Colonic mucosa (tissue), 4 donors: ENCODE data around the gene MREG. TPM values are rescaled to one million over a fixed set of nuclear protein-coding genes. Genes with fewer than 3 reads are reported as not detected.
"Not testable (repeated sequence)": the region's sequence is repeated elsewhere in the genome, so short reads cannot be mapped to it uniquely, and the experiment has no call there.

Experiments used
- DNase-seq: peaks from one replicate; pipeline ENCODE4 v3.0.0-alpha.2; 2020
- H3K27ac ChIP-seq: fragments of 200-600 bp; one replicate; pipeline ENCODE4 v1.8.0; 2021
- H3K27me3 ChIP-seq: fragments of 200-600 bp; one replicate; pipeline ENCODE4 v1.8.0; 2021
- H3K36me3 ChIP-seq: fragments of 200-600 bp; one replicate; pipeline ENCODE4 v1.8.0; 2021
- H3K4me1 ChIP-seq: fragments of 200-600 bp; one replicate; pipeline ENCODE4 v1.8.0; 2021; ENCODE audit warnings: mild to moderate bottlenecking
- H3K4me3 ChIP-seq: fragments of 200-600 bp; one replicate; pipeline ENCODE4 v1.8.0; 2021
- H3K9ac ChIP-seq, 2 donors: one replicate each; pipeline ENCODE4 v1.7.0; 2013; ENCODE audit warnings: control low read depth in 2 of 2, low read depth in 2 of 2, low read length in 2 of 2
- H3K9me3 ChIP-seq: fragments of 200-600 bp; one replicate; pipeline ENCODE4 v1.8.0; 2021
- CTCF ChIP-seq: fragments of 200-600 bp; IDR thresholded peaks from one replicate; pipeline ENCODE4 v1.8.0; 2022; ENCODE audit warnings: antibody characterized with exemption, mild to moderate bottlenecking
- intact Hi-C: fragments of 100-400 bp; cut with DNase I; formaldehyde crosslinking; loops from one replicate; pipeline ENCODE4 v1.14.1; 2022
- total RNA-seq, 2 donors: library from RNA; stranded (reverse); fragmentation: NEBNext Ultra II Directional in 1 of 2; extraction: Animal tissue kit (Norgen Biotek cat#: 25700) in 1 of 2; gene quantifications; one replicate each; pipeline ENCODE4 v1.2.1, GENCODE V29; 2021
- donor health status: healthy.
- donor health status: DM: no; HTN: no; CAD: no.
- donor health status: DM: no; HTN: no; CAD: no.

Gene MREG
- total RNA-seq, 2 donors from 2014 or later: 8.5 to 9.4 TPM

DNA sequence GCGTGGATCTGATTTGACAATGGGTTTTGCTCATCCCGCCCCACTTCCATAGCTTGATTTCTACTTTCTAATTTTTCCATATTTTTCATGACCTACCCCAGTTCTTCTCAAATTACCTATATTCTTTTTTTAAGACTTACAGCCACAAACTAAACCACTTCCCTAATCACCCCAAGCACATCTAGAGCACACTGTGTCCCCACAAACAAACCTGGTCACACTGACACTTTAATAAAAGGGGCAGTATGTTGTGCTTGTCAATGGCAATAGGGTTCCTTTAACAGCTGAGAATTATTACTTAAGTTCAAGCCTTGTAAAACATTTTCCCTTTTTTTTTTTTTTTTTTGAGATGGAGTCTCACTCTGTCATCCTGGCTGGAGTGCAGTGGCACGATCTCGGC, 47.1 kb downstream of the MREG start:
- no peak overlapping the region for H3K27ac ChIP-seq
- TF ChIP-seq CTCF: no peak
- no peaks in the 10 kb centered on the region for H3K36me3 ChIP-seq
- H3K27me3 ChIP-seq: no peaks in the 10 kb centered on the region
- H3K9ac ChIP-seq: no peak overlapping the region
- no peaks in the 10 kb centered on the region for H3K4me1 ChIP-seq
- H3K4me3 ChIP-seq: no peak overlapping the region
- no peaks in the 10 kb centered on the region for H3K9me3 ChIP-seq
- intact Hi-C loops: no loop called here
- DNase-seq: no peak

DNA sequence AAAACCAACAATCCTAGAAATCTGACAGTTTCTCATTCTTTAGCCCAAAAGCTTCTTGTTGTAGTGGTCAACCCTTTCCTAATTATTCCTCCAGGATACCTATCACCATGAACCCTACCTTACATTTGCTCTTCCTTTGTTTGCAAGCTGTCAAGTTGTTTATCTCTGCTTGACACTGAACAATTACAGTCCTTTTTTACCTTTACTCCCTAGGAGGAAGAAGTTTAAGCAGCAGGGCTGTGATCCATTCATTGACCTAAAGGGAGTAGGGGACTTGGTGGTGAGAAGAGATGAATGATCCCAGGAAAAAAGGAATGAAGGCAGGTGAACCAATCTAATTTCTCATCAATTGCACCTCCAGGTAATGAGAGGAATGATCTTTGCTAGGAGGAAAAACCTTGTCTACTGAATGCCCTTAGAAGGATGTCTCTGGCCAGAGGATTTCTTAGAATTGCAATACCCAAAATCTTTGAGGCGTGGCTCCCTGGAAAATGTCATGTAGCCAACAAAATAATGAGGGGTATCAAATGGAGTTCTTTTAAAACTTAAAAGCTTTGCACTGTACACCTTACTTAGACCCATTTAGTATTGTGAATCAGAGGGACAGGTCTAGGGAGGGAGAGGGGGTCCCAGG, 47.7 kb downstream of the MREG start:
- Histone ChIP-seq H3K9me3 (no peaks in the 10 kb centered on the region), H3K36me3 (no peaks in the 10 kb centered on the region), H3K27me3 (no peaks in the 10 kb centered on the region), H3K27ac (no peak overlapping the region), H3K4me3 (no peak overlapping the region), H3K4me1 (no peaks in the 10 kb centered on the region), H3K9ac (no peak overlapping the region)
- no peak for TF ChIP-seq CTCF
- intact Hi-C loops: no loop called here
- DNase-seq: no peak

DNA sequence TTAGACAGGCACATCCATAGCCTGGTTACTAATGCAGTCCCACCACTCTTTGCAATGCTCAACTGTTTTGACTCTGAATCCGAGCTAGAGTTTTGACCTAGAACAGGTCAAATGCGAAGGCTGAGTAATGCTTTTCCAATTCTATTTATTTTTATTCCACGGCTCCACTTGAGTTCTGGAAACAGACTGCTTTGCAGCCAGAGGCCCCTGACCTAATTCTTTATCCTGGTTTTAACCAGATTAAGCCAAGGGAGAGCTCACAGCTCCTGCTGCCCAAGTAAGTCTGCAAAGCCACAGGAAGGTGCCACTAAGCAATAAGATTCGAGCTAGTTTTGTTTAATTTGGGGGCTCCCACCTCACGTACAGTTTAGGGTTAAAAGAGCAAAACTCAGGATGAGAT, 51.4 kb downstream of the MREG start:
- no peak overlapping the region for H3K4me3 ChIP-seq
- TF ChIP-seq CTCF: no peak
- H3K4me1 ChIP-seq: no peaks in the 10 kb centered on the region
- H3K9me3 ChIP-seq: no peaks in the 10 kb centered on the region
- H3K36me3 ChIP-seq: no peaks in the 10 kb centered on the region
- DNase-seq: no peak
- no peak overlapping the region for H3K27ac ChIP-seq
- no peak overlapping the region for H3K9ac ChIP-seq
- intact Hi-C loops: no loop called here
- no peaks in the 10 kb centered on the region for H3K27me3 ChIP-seq

DNA sequence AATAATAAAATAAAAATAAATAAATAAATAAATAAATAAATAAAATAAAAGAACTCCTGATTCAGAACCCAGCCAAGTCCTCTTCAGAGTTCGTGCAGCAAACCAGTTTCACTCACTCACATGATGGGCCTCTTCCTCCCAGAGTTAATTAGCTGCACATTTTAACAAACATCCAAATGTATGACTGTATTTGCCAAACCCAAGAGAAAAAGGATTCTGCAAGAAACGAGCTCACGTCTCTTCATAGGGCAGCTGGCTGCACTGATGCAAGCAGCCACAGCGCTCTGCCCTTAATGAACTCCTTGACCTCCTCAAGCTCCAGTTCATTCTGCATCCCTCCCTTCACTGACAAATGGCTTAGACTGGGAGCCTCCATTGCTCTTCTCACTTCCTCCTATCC, 55.1 kb downstream of the MREG start:
- Histone ChIP-seq H3K4me1 (no peaks in the 10 kb centered on the region), H3K9me3 (no peaks in the 10 kb centered on the region), H3K27ac (no peak overlapping the region), H3K36me3 (no peaks in the 10 kb centered on the region), H3K9ac (no peak overlapping the region), H3K27me3 (no peaks in the 10 kb centered on the region), H3K4me3 (no peak overlapping the region)
- no peak for TF ChIP-seq CTCF
- intact Hi-C loops: no loop called here
- no peak for DNase-seq

- H3K4me3 ChIP-seq, H3K27me3 ChIP-seq, DNase-seq, H3K36me3 ChIP-seq, H3K4me1 ChIP-seq, H3K27ac ChIP-seq, intact Hi-C loops, H3K9me3 ChIP-seq, H3K9ac ChIP-seq: not testable (repeated sequence)
These were observed 55.8 kb downstream of the MREG start for GRCh38 chr2:215957354-215958122.
